ENCODE data around the gene FSHR. TPM values are rescaled to one million over a fixed set of nuclear protein-coding genes. Genes with fewer than 3 reads are reported as not detected.

Gene FSHR
- polyA plus RNA-seq, 4 donors = not detected

DNA sequence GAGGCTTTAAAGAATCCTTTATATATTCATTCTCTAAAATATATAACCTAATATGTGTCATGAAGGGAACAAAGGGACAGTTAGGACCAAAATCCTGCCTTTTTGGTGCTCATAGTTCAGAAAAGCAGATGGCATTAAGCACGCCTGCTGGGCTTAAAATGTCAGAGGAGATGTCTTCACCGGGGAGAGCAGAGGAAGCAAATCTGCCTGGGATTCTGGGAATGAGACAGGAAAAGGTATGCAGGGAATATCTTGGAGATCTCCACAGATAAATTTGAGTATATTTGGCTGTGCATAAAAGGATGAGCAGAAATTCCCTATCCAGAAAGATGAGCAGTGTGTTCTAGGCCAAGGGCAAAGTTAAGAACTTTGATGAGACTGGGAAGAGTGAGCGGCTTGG lies 45.5 kb downstream of the FSHR start:
- DNase-seq (no peak), FAIRE-seq (no peak)
- H3K9me3 ChIP-seq (ENCODE audit: control insufficient read depth in 2 of 2, insufficient read depth in 1 of 2, low read depth in 1 of 2, low read length in 1 of 2) = no peaks in the 10 kb centered on the region
- H3K27ac ChIP-seq (ENCODE audit: low read depth in 1 of 3, low read length in 2 of 3) = no peak overlapping the region
- H3K4me3 ChIP-seq (ENCODE audit: low read depth in 1 of 3, low read length in 3 of 3) = no peak overlapping the region
- no peaks in the 10 kb centered on the region for H3K36me3 ChIP-seq (ENCODE audit: control insufficient read depth in 3 of 3, insufficient read depth in 2 of 3, low read depth in 1 of 3, low read length in 3 of 3)
- 81 to 86% (median 82%) methylated on average over 3 of the region's 3 CpGs for WGBS, 3 donors
- H3K27me3 ChIP-seq (ENCODE audit: control insufficient read depth in 3 of 3, insufficient read depth in 3 of 3, low read length in 3 of 3) = no peaks in the 10 kb centered on the region
- no peaks in the 10 kb centered on the region for H3K4me1 ChIP-seq (ENCODE audit: control insufficient read depth in 3 of 3, insufficient read depth in 2 of 3, low read depth in 1 of 3, low read length in 2 of 3)

DNA sequence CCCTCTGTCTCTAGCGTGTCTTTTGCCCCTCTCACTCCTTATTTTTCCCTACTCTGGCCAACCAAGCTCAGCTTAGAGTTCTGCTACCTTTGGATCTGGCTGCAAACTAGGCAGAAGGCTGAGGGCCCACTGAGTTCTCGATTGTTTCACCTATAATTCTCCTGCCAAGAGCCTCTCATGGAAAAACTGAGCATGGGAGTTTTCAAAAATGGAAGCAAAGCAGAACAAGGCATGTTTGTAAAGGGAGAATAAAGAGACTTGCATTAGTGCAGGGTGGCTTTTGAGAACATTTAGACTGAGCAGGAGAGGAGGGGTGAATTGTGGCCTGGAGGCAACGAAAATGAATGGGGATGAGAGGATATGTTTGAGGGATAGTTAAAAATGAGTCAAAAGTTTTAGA lies 45.9 kb downstream of the FSHR start:
- DNase-seq (no peak), FAIRE-seq (no peak)
- Histone ChIP-seq H3K9me3 (ENCODE audit: control insufficient read depth in 2 of 2, insufficient read depth in 1 of 2, low read depth in 1 of 2, low read length in 1 of 2) (no peaks in the 10 kb centered on the region), H3K27ac (ENCODE audit: low read depth in 1 of 3, low read length in 2 of 3) (no peak overlapping the region), H3K4me3 (ENCODE audit: low read depth in 1 of 3, low read length in 3 of 3) (no peak overlapping the region), H3K36me3 (ENCODE audit: control insufficient read depth in 3 of 3, insufficient read depth in 2 of 3, low read depth in 1 of 3, low read length in 3 of 3) (no peaks in the 10 kb centered on the region), H3K4me1 (ENCODE audit: control insufficient read depth in 3 of 3, insufficient read depth in 2 of 3, low read depth in 1 of 3, low read length in 2 of 3) (no peaks in the 10 kb centered on the region), H3K27me3 (ENCODE audit: control insufficient read depth in 3 of 3, insufficient read depth in 3 of 3, low read length in 3 of 3) (no peaks in the 10 kb centered on the region)
- 38 to 61% (median 40%) methylated on average over 3 of the region's 3 CpGs for WGBS, 3 donors

DNA sequence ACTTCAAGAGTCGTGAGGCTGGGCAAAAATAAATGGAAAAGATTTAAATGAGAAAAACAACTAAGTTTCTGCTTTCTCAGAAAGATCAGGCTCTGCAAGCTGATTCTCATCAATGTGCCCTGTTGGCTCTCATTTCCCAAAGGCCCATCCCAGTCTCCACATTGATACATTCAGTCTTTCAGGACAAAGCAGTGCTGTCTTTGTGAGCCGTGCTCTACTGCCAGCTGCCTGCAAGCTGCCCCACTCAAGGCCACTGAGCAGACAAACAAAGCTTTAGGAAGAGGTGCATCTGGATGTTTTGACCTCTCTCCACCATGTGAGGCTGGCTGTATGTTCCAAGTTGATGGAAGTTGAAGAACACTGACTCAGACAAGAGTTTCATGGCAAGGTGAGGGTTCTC lies 48.8 kb downstream of the FSHR start:
- DNase-seq = no peak
- FAIRE-seq = no peak
- no peak overlapping the region for H3K4me3 ChIP-seq (ENCODE audit: low read depth in 1 of 3, low read length in 3 of 3)
- H3K4me1 ChIP-seq (ENCODE audit: control insufficient read depth in 3 of 3, insufficient read depth in 2 of 3, low read depth in 1 of 3, low read length in 2 of 3) = no peaks in the 10 kb centered on the region
- no peaks in the 10 kb centered on the region for H3K9me3 ChIP-seq (ENCODE audit: control insufficient read depth in 2 of 2, insufficient read depth in 1 of 2, low read depth in 1 of 2, low read length in 1 of 2)
- no peaks in the 10 kb centered on the region for H3K27me3 ChIP-seq (ENCODE audit: control insufficient read depth in 3 of 3, insufficient read depth in 3 of 3, low read length in 3 of 3)
- H3K27ac ChIP-seq (ENCODE audit: low read depth in 1 of 3, low read length in 2 of 3) = no peak overlapping the region
- WGBS, 3 donors = 51 to 59% (median 58%) methylated on average over 2 of the region's 2 CpGs
- H3K36me3 ChIP-seq (ENCODE audit: control insufficient read depth in 3 of 3, insufficient read depth in 2 of 3, low read depth in 1 of 3, low read length in 3 of 3) = no peaks in the 10 kb centered on the region

DNA sequence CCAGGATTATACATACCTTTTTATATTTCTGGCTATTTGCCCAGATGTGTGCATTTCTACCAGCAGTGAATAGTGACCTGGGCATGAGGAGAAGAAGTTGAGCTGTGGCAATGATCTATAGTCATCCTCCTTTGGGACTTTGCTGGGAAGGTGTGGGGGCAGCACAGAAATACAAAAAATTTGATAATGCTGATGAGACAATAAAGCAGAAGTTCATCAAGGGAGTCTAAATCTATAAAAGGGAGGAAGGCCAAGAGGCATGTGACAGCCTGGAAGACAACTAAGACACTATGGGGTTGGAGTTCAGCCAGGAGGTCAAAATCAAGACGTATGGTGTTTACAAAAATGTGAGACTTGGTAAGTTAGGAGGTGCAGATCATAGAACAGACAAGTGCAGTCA lies 52.2 kb downstream of the FSHR start:
- no peaks in the 10 kb centered on the region for H3K9me3 ChIP-seq (ENCODE audit: control insufficient read depth in 2 of 2, insufficient read depth in 1 of 2, low read depth in 1 of 2, low read length in 1 of 2)
- H3K27me3 ChIP-seq (ENCODE audit: control insufficient read depth in 3 of 3, insufficient read depth in 3 of 3, low read length in 3 of 3) = no peaks in the 10 kb centered on the region
- no peak overlapping the region for H3K27ac ChIP-seq (ENCODE audit: low read depth in 1 of 3, low read length in 2 of 3)
- H3K4me1 ChIP-seq (ENCODE audit: control insufficient read depth in 3 of 3, insufficient read depth in 2 of 3, low read depth in 1 of 3, low read length in 2 of 3) = no peaks in the 10 kb centered on the region
- DNase-seq (no peak), FAIRE-seq (no peak)
- WGBS, 3 donors = 30 to 56% (median 53%) methylated on average over 1 of the region's 1 CpG
- no peak overlapping the region for H3K4me3 ChIP-seq (ENCODE audit: low read depth in 1 of 3, low read length in 3 of 3)
- H3K36me3 ChIP-seq (ENCODE audit: control insufficient read depth in 3 of 3, insufficient read depth in 2 of 3, low read depth in 1 of 3, low read length in 3 of 3) = no peaks in the 10 kb centered on the region

DNA sequence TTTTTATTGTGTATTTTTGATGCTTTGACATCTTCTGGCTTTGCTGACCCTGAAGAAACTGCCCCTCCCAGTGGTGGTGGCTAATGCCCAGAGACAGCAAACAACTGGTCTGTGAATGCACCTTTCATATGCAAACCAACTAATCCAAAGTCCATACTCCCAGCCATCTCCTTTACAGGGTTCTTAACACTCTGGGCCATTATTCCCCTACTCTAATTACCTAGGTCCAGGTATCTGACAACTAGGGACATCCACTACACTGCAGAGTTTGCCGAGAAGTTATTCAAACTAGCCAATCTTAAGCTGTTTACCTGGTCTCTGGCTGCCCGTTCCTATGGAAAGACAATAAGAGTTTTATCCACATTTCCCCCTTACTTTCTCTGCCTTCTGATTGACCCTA lies 73.6 kb downstream of the FSHR start:
- Histone ChIP-seq H3K9me3 (ENCODE audit: control insufficient read depth in 2 of 2, insufficient read depth in 1 of 2, low read depth in 1 of 2, low read length in 1 of 2) (peaks cover 0 to 3% of the 10 kb centered on the region in 2 donors), H3K4me1 (ENCODE audit: control insufficient read depth in 3 of 3, insufficient read depth in 2 of 3, low read depth in 1 of 3, low read length in 2 of 3) (no peaks in the 10 kb centered on the region), H3K36me3 (ENCODE audit: control insufficient read depth in 3 of 3, insufficient read depth in 2 of 3, low read depth in 1 of 3, low read length in 3 of 3) (no peaks in the 10 kb centered on the region), H3K4me3 (ENCODE audit: low read depth in 1 of 3, low read length in 3 of 3) (no peak overlapping the region), H3K27ac (ENCODE audit: low read depth in 1 of 3, low read length in 2 of 3) (no peak overlapping the region), H3K27me3 (ENCODE audit: control insufficient read depth in 3 of 3, insufficient read depth in 3 of 3, low read length in 3 of 3) (no peaks in the 10 kb centered on the region)
- FAIRE-seq (no peak), DNase-seq (no peak)
- WGBS, 3 donors = 29 to 44% (median 32%) methylated on average over 2 of the region's 2 CpGs

DNA sequence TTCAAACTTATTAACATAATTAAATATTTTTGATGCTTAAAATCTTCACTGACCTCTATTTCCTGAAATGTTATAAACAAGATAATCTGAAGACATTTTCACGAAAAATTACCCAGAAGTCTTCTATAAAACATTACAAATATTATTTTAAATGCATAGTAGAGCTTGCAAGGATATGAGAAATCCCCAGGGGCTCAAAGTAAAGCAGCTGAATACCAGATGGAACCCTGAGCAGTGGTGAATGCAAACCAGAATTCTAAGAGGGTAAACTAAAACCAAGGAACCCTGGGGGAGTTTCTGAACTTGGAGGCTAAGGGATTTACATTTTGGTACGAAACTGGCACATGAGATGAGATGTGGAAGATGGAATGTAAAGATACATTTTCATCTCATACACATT lies 83.6 kb downstream of the FSHR start:
- H3K27me3 ChIP-seq (ENCODE audit: control insufficient read depth in 3 of 3, insufficient read depth in 3 of 3, low read length in 3 of 3) = no peaks in the 10 kb centered on the region
- no peaks in the 10 kb centered on the region for H3K4me1 ChIP-seq (ENCODE audit: control insufficient read depth in 3 of 3, insufficient read depth in 2 of 3, low read depth in 1 of 3, low read length in 2 of 3)
- FAIRE-seq (no peak), DNase-seq (no peak)
- 28 to 53% (median 37%) methylated on average over 2 of the region's 2 CpGs for WGBS, 3 donors
- H3K4me3 ChIP-seq (ENCODE audit: low read depth in 1 of 3, low read length in 3 of 3) = no peak overlapping the region
- H3K9me3 ChIP-seq (ENCODE audit: control insufficient read depth in 2 of 2, insufficient read depth in 1 of 2, low read depth in 1 of 2, low read length in 1 of 2) = no peaks in the 10 kb centered on the region
- H3K27ac ChIP-seq (ENCODE audit: low read depth in 1 of 3, low read length in 2 of 3) = no peak overlapping the region
- no peaks in the 10 kb centered on the region for H3K36me3 ChIP-seq (ENCODE audit: control insufficient read depth in 3 of 3, insufficient read depth in 2 of 3, low read depth in 1 of 3, low read length in 3 of 3)

DNA sequence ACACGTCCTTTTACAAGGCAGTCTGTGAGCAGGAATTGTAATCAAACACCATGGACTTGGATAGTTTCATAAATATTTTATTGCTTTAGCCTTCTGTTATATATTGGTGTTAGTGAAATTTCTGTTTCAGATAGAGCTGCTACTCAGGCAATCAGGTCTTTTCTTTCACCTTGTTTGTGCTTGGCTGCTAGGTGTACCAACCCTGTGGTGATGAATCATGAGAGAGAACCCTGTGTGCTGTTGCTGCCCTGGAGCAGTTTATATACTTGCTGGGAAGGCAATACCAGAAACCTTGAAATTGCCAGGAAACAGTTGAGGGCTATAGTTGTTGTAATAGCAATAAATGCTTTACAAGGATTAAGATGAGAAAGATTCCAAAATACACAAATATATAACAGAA lies 84.5 kb downstream of the FSHR start:
- Histone ChIP-seq H3K9me3 (ENCODE audit: control insufficient read depth in 2 of 2, insufficient read depth in 1 of 2, low read depth in 1 of 2, low read length in 1 of 2) (no peaks in the 10 kb centered on the region), H3K4me3 (ENCODE audit: low read depth in 1 of 3, low read length in 3 of 3) (no peak overlapping the region), H3K27me3 (ENCODE audit: control insufficient read depth in 3 of 3, insufficient read depth in 3 of 3, low read length in 3 of 3) (no peaks in the 10 kb centered on the region), H3K4me1 (ENCODE audit: control insufficient read depth in 3 of 3, insufficient read depth in 2 of 3, low read depth in 1 of 3, low read length in 2 of 3) (no peaks in the 10 kb centered on the region), H3K27ac (ENCODE audit: low read depth in 1 of 3, low read length in 2 of 3) (no peak overlapping the region), H3K36me3 (ENCODE audit: control insufficient read depth in 3 of 3, insufficient read depth in 2 of 3, low read depth in 1 of 3, low read length in 3 of 3) (no peaks in the 10 kb centered on the region)
- FAIRE-seq = no peak
- DNase-seq = no peak
- WGBS, 3 donors = 26 to 39% (median 37%) methylated on average over 1 of the region's 1 CpG

DNA sequence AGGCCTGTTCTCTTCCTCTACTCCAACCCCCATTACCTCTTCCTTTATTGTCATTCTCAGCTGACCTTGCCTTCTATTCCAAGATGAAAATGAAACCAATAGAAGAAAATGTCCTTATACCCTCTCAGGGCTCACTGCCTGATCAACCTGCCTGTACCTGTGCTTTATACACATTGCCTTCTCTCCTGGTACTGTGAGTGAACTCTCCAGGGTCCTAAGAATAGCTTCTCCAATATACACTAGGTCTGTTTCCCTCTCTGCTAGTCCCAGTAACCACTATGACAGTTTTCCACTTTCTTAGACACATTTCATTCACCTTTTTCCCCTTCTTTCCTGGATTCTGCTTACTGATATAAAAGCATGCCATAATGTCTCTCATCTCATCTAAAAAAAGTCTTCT lies 85.7 kb downstream of the FSHR start:
- DNase-seq = no peak
- Histone ChIP-seq H3K27ac (ENCODE audit: low read depth in 1 of 3, low read length in 2 of 3) (no peak overlapping the region), H3K9me3 (ENCODE audit: control insufficient read depth in 2 of 2, insufficient read depth in 1 of 2, low read depth in 1 of 2, low read length in 1 of 2) (no peaks in the 10 kb centered on the region), H3K4me3 (ENCODE audit: low read depth in 1 of 3, low read length in 3 of 3) (no peak overlapping the region), H3K36me3 (ENCODE audit: control insufficient read depth in 3 of 3, insufficient read depth in 2 of 3, low read depth in 1 of 3, low read length in 3 of 3) (no peaks in the 10 kb centered on the region), H3K27me3 (ENCODE audit: control insufficient read depth in 3 of 3, insufficient read depth in 3 of 3, low read length in 3 of 3) (no peaks in the 10 kb centered on the region), H3K4me1 (ENCODE audit: control insufficient read depth in 3 of 3, insufficient read depth in 2 of 3, low read depth in 1 of 3, low read length in 2 of 3) (no peaks in the 10 kb centered on the region)
- FAIRE-seq = no peak

DNA sequence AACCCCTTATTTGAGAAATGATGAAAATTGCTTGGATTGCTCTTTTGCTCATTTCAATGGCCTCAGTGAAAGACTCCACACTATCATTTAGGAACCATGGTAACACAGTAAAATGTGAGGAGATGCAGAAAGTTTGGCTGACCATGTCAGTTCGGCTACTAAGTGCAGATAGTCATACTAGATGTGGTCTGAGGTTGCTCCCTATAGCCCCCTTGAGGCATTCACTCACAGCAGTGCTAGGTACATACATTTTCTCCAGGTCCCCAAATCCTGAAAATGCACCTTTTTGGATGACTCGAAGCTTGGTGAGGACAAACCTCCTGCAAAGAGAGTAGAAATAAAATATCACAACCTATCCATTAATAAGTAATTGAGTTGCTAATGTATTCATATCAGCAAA lies 86.3 kb downstream of the FSHR start:
- no peak for FAIRE-seq

More for the DNA sequence above, 86.3 kb downstream of the FSHR start:
- no peaks in the 10 kb centered on the region for H3K36me3 ChIP-seq (ENCODE audit: control insufficient read depth in 3 of 3, insufficient read depth in 2 of 3, low read depth in 1 of 3, low read length in 3 of 3)
- H3K27ac ChIP-seq (ENCODE audit: low read depth in 1 of 3, low read length in 2 of 3) = no peak overlapping the region
- no peaks in the 10 kb centered on the region for H3K27me3 ChIP-seq (ENCODE audit: control insufficient read depth in 3 of 3, insufficient read depth in 3 of 3, low read length in 3 of 3)
- 62 to 69% (median 68%) methylated on average over 2 of the region's 2 CpGs for WGBS, 3 donors
- H3K4me3 ChIP-seq (ENCODE audit: low read depth in 1 of 3, low read length in 3 of 3) = no peak overlapping the region
- no peak for DNase-seq
- H3K9me3 ChIP-seq (ENCODE audit: control insufficient read depth in 2 of 2, insufficient read depth in 1 of 2, low read depth in 1 of 2, low read length in 1 of 2) = no peaks in the 10 kb centered on the region
- no peaks in the 10 kb centered on the region for H3K4me1 ChIP-seq (ENCODE audit: control insufficient read depth in 3 of 3, insufficient read depth in 2 of 3, low read depth in 1 of 3, low read length in 2 of 3)

All from small intestine (tissue), 7 donors.